ENCODE data around the gene CES1. TPM values are rescaled to one million over a fixed set of nuclear protein-coding genes. Genes with fewer than 3 reads are reported as not detected.

CES1 gene
- total and polyA plus RNA-seq, 10 of the 15 experiments (the other 5 are each of a cell fraction or from before 2014, with no cell fraction given), result 0.08 to 0.69 (median 0.27) TPM; not detected in 6

DNA sequence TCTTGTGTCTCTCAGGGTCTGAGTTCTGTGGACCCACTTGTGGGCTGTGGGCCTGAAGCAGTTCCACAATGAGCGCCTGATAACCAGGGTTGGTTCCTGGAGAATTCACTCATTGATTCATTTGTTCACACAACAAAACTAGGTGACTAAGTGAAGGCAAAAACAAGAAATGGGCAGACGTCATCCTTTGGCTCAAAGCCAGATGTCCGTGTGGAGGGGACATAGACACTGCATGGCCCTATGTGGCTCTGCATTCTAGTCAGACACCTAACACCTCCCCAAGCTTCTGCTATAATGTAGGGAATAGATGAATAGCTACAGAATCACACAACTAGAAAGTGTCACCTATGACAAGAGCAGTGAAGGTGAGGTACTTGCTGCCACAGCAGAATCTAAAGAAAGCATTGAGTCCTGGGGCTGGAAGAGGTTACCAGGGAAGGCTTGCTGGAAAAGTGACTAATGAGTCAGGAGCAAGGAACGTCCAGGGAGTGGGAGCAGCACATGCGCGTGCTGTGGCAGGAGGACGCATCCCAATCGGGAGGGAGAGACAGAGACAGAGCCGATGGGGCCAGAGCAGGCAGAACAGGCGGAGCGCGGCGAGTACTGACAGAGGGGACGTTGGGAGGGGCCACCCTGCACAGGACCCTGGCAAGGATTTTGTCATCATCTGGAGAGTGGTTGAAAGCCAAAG lies 58.9 kb downstream of the CES1 start:
- BruUV-seq (replicated peaks), result no TSS peak
- Histone ChIP-seq H4K20me1 (ENCODE audit: control insufficient read depth, insufficient read depth) (no peaks in the 10 kb centered on the region), H3K9ac (ENCODE audit: control insufficient read depth, insufficient read depth, low read length) (no peak overlapping the region), H3K4me1 (ENCODE audit: control insufficient read depth, insufficient read depth, low read length) (no peaks in the 10 kb centered on the region), H2AFZ (ENCODE audit: control insufficient read depth, low read depth, low read length) (no peak overlapping the region), H3K4me3 (no peak overlapping the region), H3K4me2 (ENCODE audit: control insufficient read depth, insufficient read depth) (no peak overlapping the region), H3K27me3 (replicated peaks in 1 of 2; ENCODE audit: control insufficient read depth in 2 of 2, insufficient read depth in 2 of 2, low read length in 1 of 2) (no peaks in the 10 kb centered on the region), H3K9me3 (replicated peaks; ENCODE audit: control insufficient read depth, insufficient read depth, low read length) (no peaks in the 10 kb centered on the region), H3K27ac (ENCODE audit: control insufficient read depth, insufficient read depth) (no peak overlapping the region), H3K79me2 (ENCODE audit: control insufficient read depth, insufficient read depth, low read length) (no peaks in the 10 kb centered on the region), H3K36me3 (ENCODE audit: control insufficient read depth in 2 of 2, insufficient read depth in 2 of 2, low read length in 1 of 2) (no peaks in the 10 kb centered on the region)
- ChIA-PET CTCF (interaction anchor here (0.7 kb wide), 1 partner anchor 310 kb away, joined by 3 read pairs; no protein-coding TSS in a partner anchor), RAD21 (ENCODE audit: unreplicated experiment) (no interaction called here), SMC1A (ENCODE audit: uncharacterized antibody, unreplicated experiment) (no interaction called here), POLR2A (no interaction called here)
- intact Hi-C loops (cut with micrococcal nuclease; ENCODE audit: unreplicated experiment) (no loop called here), in situ Hi-C loops (cut with MboI) (no loop called here)
- ATAC-seq (no peak), DNase-seq (ENCODE audit: low read depth, low spot score) (no peak), FAIRE-seq (no peak)
- 43% methylated on average over 14 of the region's 14 CpGs for WGBS (ENCODE audit: insufficient coverage, insufficient replicate concordance, low lambda C conversion rate, missing lambda C conversion rate)
- TF ChIP-seq, protein P1, sequence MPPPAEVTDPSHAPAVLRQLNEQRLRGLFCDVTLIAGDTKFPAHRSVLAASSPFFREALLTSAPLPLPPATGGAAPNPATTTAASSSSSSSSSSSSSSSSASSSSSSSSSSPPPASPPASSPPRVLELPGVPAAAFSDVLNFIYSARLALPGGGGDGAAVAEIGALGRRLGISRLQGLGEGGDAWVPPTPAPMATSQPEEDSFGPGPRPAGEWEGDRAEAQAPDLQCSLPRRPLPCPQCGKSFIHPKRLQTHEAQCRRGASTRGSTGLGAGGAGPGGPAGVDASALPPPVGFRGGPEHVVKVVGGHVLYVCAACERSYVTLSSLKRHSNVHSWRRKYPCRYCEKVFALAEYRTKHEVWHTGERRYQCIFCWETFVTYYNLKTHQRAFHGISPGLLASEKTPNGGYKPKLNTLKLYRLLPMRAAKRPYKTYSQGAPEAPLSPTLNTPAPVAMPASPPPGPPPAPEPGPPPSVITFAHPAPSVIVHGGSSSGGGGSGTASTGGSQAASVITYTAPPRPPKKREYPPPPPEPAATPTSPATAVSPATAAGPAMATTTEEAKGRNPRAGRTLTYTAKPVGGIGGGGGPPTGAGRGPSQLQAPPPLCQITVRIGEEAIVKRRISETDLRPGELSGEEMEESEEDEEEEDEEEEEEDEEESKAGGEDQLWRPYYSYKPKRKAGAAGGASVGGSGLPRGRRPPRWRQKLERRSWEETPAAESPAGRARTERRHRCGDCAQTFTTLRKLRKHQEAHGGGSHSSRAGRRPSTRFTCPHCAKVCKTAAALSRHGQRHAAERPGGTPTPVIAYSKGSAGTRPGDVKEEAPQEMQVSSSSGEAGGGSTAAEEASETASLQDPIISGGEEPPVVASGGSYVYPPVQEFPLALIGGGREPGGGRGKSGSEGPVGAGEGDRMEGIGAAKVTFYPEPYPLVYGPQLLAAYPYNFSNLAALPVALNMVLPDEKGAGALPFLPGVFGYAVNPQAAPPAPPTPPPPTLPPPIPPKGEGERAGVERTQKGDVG (CRISPR knock-in tag; IDR thresholded peaks at IDR 0.05), result no peak
- TF ChIP-seq, protein P2, sequence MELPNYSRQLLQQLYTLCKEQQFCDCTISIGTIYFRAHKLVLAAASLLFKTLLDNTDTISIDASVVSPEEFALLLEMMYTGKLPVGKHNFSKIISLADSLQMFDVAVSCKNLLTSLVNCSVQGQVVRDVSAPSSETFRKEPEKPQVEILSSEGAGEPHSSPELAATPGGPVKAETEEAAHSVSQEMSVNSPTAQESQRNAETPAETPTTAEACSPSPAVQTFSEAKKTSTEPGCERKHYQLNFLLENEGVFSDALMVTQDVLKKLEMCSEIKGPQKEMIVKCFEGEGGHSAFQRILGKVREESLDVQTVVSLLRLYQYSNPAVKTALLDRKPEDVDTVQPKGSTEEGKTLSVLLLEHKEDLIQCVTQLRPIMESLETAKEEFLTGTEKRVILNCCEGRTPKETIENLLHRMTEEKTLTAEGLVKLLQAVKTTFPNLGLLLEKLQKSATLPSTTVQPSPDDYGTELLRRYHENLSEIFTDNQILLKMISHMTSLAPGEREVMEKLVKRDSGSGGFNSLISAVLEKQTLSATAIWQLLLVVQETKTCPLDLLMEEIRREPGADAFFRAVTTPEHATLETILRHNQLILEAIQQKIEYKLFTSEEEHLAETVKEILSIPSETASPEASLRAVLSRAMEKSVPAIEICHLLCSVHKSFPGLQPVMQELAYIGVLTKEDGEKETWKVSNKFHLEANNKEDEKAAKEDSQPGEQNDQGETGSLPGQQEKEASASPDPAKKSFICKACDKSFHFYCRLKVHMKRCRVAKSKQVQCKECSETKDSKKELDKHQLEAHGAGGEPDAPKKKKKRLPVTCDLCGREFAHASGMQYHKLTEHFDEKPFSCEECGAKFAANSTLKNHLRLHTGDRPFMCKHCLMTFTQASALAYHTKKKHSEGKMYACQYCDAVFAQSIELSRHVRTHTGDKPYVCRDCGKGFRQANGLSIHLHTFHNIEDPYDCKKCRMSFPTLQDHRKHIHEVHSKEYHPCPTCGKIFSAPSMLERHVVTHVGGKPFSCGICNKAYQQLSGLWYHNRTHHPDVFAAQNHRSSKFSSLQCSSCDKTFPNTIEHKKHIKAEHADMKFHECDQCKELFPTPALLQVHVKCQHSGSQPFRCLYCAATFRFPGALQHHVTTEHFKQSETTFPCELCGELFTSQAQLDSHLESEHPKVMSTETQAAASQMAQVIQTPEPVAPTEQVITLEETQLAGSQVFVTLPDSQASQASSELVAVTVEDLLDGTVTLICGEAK (IDR thresholded peaks at IDR 0.05; ENCODE audit: borderline replicate concordance), result no peak
- no peak for TF ChIP-seq EGR1 (IDR thresholded peaks at IDR 0.05; ENCODE audit: borderline replicate concordance in 1 of 2, low read depth in 2 of 2, low read length in 2 of 2)
- TF ChIP-seq, protein P3, sequence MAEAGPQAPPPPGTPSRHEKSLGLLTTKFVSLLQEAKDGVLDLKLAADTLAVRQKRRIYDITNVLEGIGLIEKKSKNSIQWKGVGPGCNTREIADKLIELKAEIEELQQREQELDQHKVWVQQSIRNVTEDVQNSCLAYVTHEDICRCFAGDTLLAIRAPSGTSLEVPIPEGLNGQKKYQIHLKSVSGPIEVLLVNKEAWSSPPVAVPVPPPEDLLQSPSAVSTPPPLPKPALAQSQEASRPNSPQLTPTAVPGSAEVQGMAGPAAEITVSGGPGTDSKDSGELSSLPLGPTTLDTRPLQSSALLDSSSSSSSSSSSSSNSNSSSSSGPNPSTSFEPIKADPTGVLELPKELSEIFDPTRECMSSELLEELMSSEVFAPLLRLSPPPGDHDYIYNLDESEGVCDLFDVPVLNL (IDR thresholded peaks at IDR 0.05; ENCODE audit: low read depth, low read length), result no peak
- TF ChIP-seq, protein P4, sequence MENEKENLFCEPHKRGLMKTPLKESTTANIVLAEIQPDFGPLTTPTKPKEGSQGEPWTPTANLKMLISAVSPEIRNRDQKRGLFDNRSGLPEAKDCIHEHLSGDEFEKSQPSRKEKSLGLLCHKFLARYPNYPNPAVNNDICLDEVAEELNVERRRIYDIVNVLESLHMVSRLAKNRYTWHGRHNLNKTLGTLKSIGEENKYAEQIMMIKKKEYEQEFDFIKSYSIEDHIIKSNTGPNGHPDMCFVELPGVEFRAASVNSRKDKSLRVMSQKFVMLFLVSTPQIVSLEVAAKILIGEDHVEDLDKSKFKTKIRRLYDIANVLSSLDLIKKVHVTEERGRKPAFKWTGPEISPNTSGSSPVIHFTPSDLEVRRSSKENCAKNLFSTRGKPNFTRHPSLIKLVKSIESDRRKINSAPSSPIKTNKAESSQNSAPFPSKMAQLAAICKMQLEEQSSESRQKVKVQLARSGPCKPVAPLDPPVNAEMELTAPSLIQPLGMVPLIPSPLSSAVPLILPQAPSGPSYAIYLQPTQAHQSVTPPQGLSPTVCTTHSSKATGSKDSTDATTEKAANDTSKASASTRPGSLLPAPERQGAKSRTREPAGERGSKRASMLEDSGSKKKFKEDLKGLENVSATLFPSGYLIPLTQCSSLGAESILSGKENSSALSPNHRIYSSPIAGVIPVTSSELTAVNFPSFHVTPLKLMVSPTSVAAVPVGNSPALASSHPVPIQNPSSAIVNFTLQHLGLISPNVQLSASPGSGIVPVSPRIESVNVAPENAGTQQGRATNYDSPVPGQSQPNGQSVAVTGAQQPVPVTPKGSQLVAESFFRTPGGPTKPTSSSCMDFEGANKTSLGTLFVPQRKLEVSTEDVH (IDR thresholded peaks at IDR 0.05; ENCODE audit: low read depth, partially characterized antibody), result no peak
- no peak for TF ChIP-seq SMAD1 (IDR thresholded peaks at IDR 0.05; ENCODE audit: low read depth, partially characterized antibody)
- TF ChIP-seq RAD21 (IDR thresholded peaks at IDR 0.05; ENCODE audit: insufficient read depth, low read depth, low read length), result no peak
- TF ChIP-seq BHLHE40 (IDR thresholded peaks at IDR 0.05; ENCODE audit: borderline replicate concordance in 1 of 2, low read depth in 2 of 2, low read length in 1 of 2), result no peak
- no peak for TF ChIP-seq SUPT20H (IDR thresholded peaks at IDR 0.05; ENCODE audit: borderline replicate concordance, control insufficient read depth, low read depth, low read length)
- no peak for TF ChIP-seq HCFC1 (IDR thresholded peaks at IDR 0.05; ENCODE audit: low read length)
